Pancreas (tissue), 10 donors: ENCODE data around the gene PPP2R5A. TPM values are rescaled to one million over a fixed set of nuclear protein-coding genes. Genes with fewer than 3 reads are reported as not detected.
"Not testable (repeated sequence)": the region's sequence is repeated elsewhere in the genome, so short reads cannot be mapped to it uniquely, and the experiment has no call there.

Experiments used
- ATAC-seq, 4 donors: fragments of 200-7000 bp; cut with Tn5 transposase; one replicate each; pipeline versions ENCODE4 v1.8.0 to v1.9.1; 2020; ENCODE audit warnings: mild to moderate bottlenecking in 4 of 4, moderate library complexity in 4 of 4
- DNase-seq, 6 donors: peaks; one replicate each; pipeline ENCODE4 v3.0.0-alpha.2; 2020
- FAIRE-seq: peaks from 2 replicates; lab custom pipeline; 2012; peaks lifted over from hg19 to GRCh38; lab: Jason Lieb, UNC
- H3K27ac ChIP-seq, 4 donors: fragments of 200-600 bp; sonication (generic); 1 replicate in 3 of 4; 2 replicates in 1 of 4; pipeline versions ENCODE4 v1.5.0 to v1.8.0; 2020
- H3K27me3 ChIP-seq, 4 donors: fragments of 200-600 bp; one replicate each; pipeline ENCODE4 v1.8.0; 2021
- H3K36me3 ChIP-seq, 3 donors: fragments of 200-600 bp; sonication (generic) in 1 of 3; one replicate each; pipeline versions ENCODE4 v1.5.0 to v1.8.0; 2020 to 2021
- H3K4me1 ChIP-seq, 3 donors: fragments of 200-600 bp; one replicate each; pipeline ENCODE4 v1.8.0; 2021
- H3K4me3 ChIP-seq, 4 donors: fragments of 200-600 bp; sonication (generic) in 2 of 4; one replicate each; pipeline versions ENCODE4 v1.5.0 to v1.8.0; 2020 to 2021
- H3K9me3 ChIP-seq, 4 donors: fragments of 200-600 bp; one replicate each; pipeline ENCODE4 v1.8.0; 2021
- CTCF ChIP-seq, 4 donors: fragments of 200-600 bp; sonication (generic) in 3 of 4; IDR thresholded peaks; one replicate each; pipeline versions ENCODE4 v1.5.0 to v1.8.0; 2021; ENCODE audit warnings: antibody characterized with exemption in 4 of 4
- WGBS, 2 donors: extraction: QIAGEN DNeasy Blood & Tissue Kit; methylation state at CpG; one replicate each; pipeline ENCODE4 v1.1.7; 2013; 5-methylcytosine and 5-hydroxymethylcytosine counted together
- intact Hi-C, 3 donors: fragments of 100-400 bp; cut with DNase I; formaldehyde crosslinking; loops; one replicate each; pipeline versions ENCODE4 v1.11.1 to v1.14.2; 2022
- polyA plus RNA-seq, 2 donors: library from polyadenylated mRNA; stranded (reverse); fragments of 200-250 nt; gene quantifications; one replicate each; pipeline ENCODE4 v1.2.3, GENCODE V29; 2013
- total RNA-seq, 6 donors: library from RNA; stranded (reverse); fragmentation: NEBNext Ultra II Directional in 4 of 6; extraction: Animal tissue kit (Norgen Biotek cat#: 25700) in 4 of 6; gene quantifications; one replicate each; pipeline versions ENCODE4 v1.2.1 to v1.2.4, GENCODE V29; 2021 to 2023
- donor health status: healthy with polysubstance abuse.
- donor health status: DM: no; HTN: no; CAD: no; lungs with moderate emphysema.
- donor health status: DM: no; HTN: no; CAD: no.
- donor health status: control.
- donor health status: control.
- donor health status: Bipolar disorder and iron deficiency.
- donor health status: DM: yes; HTN: yes; CAD: no.
- donor health status: DM: no; HTN: no; CAD: no.
- donor health status: DM: no; HTN: no; CAD: no.
- donor health status: DM: yes; HTN: yes; CAD: no.

PPP2R5A gene
- total and polyA plus RNA-seq, 8 donors: 14.4 to 30.5 (median 22.0) TPM

- TF ChIP-seq CTCF (IDR thresholded peaks at IDR 0.05): no peak
- Histone ChIP-seq H3K27ac (no peak overlapping the region), H3K4me1 (no peaks in the 10 kb centered on the region), H3K27me3 (no peaks in the 10 kb centered on the region), H3K36me3 (no peaks in the 10 kb centered on the region), H3K4me3 (no peak overlapping the region), H3K9me3 (no peaks in the 10 kb centered on the region)
- no peak for DNase-seq
- no peak for ATAC-seq
- WGBS, 2 donors: 92 to 94% methylated on average over 3 of the region's 3 CpGs
- FAIRE-seq: no peak
- intact Hi-C loops: no loop called here
Measured at GRCh38 chr1:212377644-212378043, 92.4 kb downstream of the PPP2R5A start.

- no peak for TF ChIP-seq CTCF (IDR thresholded peaks at IDR 0.05)
- Histone ChIP-seq H3K9me3 (no peaks in the 10 kb centered on the region), H3K4me1 (no peaks in the 10 kb centered on the region), H3K36me3 (peaks cover 0 to 3% (median 0%) of the 10 kb centered on the region in 3 donors), H3K27me3 (no peaks in the 10 kb centered on the region), H3K27ac (no peak overlapping the region), H3K4me3 (no peak overlapping the region)
- no peak for FAIRE-seq
- no peak for DNase-seq
- intact Hi-C loops: no loop called here
- ATAC-seq: no peak
- WGBS, 2 donors: 97 to 100% methylated on average over 2 of the region's 2 CpGs
Measured at GRCh38 chr1:212379366-212379765, 94.2 kb downstream of the PPP2R5A start.

GRCh38 chr1:212381397-212382035 lies 96.3 kb downstream of the PPP2R5A start:
- ATAC-seq: no peak
- no peak for TF ChIP-seq CTCF (IDR thresholded peaks at IDR 0.05)
- Histone ChIP-seq H3K36me3 (peaks cover 0 to 3% (median 0%) of the 10 kb centered on the region in 3 donors), H3K9me3 (no peaks in the 10 kb centered on the region), H3K4me1 (no peaks in the 10 kb centered on the region), H3K4me3 (no peak overlapping the region), H3K27me3 (no peaks in the 10 kb centered on the region), H3K27ac (no peak overlapping the region)
- 77 to 90% methylated on average over 4 of the region's 4 CpGs for WGBS, 2 donors
- intact Hi-C loops: no loop called here
- FAIRE-seq: no peak
- DNase-seq: no peak

- WGBS, 2 donors: 66 to 80% methylated on average over 1 of the region's 1 CpG
- no peak for ATAC-seq
- no peak for TF ChIP-seq CTCF (IDR thresholded peaks at IDR 0.05)
- no peaks in the 10 kb centered on the region for H3K4me1 ChIP-seq
- DNase-seq: no peak
- no peak overlapping the region for H3K27ac ChIP-seq
- no peaks in the 10 kb centered on the region for H3K27me3 ChIP-seq
- no peak overlapping the region for H3K4me3 ChIP-seq
- H3K9me3 ChIP-seq: no peaks in the 10 kb centered on the region
- FAIRE-seq: no peak
- peaks cover 0 to 3% (median 0%) of the 10 kb centered on the region in 3 donors for H3K36me3 ChIP-seq
- intact Hi-C loops: no loop called here
Measured at GRCh38 chr1:212386029-212386428, 100.8 kb downstream of the PPP2R5A start.

- Histone ChIP-seq H3K9me3 (no peaks in the 10 kb centered on the region), H3K36me3 (peaks cover 0 to 2% (median 0%) of the 10 kb centered on the region in 3 donors), H3K4me1 (no peaks in the 10 kb centered on the region), H3K27ac (no peak overlapping the region), H3K4me3 (no peak overlapping the region), H3K27me3 (no peaks in the 10 kb centered on the region)
- TF ChIP-seq CTCF (IDR thresholded peaks at IDR 0.05): no peak
- FAIRE-seq (no peak), DNase-seq (no peak), ATAC-seq (no peak)
- 92 to 100% methylated on average over 1 of the region's 1 CpG for WGBS, 2 donors
- intact Hi-C loops: no loop called here
Measured at GRCh38 chr1:212388985-212389716, 103.9 kb downstream of the PPP2R5A start.

GRCh38 chr1:212395678-212396437 lies 110.6 kb downstream of the PPP2R5A start:
- H3K27ac ChIP-seq, H3K27me3 ChIP-seq, FAIRE-seq, H3K4me3 ChIP-seq, H3K9me3 ChIP-seq, H3K36me3 ChIP-seq, ATAC-seq, DNase-seq, H3K4me1 ChIP-seq, intact Hi-C loops: not testable (repeated sequence)
- 92 to 96% methylated on average over 5 of the region's 6 CpGs for WGBS, 2 donors
